HG02588 (cell line): Measurements from ENCODE around the gene RABGEF1.
"Not testable (repeated sequence)": the region's sequence is repeated elsewhere in the genome, so short reads cannot be mapped to it uniquely, and the experiment has no call there.

ENCODE experiments used
- ATAC-seq: cut with Tn5 transposase; IDR thresholded peaks from one replicate; pipeline ENCODE4 v1.9.1; 2021; ENCODE audit warnings: mild to moderate bottlenecking, moderate library complexity; ENCODE audit not compliant: unreplicated experiment

RABGEF1 gene

DNA sequence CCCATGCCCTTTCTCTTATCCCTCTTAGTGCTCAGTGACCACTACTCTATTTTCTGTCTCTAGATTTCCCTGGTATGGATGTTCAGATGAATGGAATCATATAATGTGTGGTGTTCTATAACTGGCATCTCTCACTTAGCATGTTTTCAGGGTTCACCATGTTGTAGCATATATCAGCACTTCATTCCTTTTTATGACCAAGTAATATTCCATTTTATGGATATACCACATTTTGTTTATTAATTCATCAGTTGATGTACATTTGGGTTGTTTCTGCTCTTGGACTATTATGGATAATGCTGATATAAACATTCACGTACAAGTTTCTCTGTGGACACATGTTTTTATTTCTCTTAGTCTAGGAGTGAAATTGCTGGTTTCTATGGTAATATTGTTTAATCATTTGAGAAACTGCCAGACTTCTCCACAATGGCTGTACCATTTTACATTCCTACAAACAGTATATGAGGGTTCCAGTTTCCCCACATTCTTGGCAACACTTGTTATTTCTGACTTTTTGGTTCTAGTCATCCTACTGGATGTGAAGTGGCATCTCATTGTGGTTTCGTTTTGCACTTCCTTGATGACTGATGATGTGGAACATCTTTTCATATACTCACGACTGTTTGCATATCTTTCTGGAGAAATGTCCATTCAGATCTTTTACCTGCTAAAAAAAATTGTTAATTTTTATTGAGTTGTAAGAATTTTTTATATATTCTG lies 23.3 kb downstream of the RABGEF1 start:
- not testable (repeated sequence) for ATAC-seq

DNA sequence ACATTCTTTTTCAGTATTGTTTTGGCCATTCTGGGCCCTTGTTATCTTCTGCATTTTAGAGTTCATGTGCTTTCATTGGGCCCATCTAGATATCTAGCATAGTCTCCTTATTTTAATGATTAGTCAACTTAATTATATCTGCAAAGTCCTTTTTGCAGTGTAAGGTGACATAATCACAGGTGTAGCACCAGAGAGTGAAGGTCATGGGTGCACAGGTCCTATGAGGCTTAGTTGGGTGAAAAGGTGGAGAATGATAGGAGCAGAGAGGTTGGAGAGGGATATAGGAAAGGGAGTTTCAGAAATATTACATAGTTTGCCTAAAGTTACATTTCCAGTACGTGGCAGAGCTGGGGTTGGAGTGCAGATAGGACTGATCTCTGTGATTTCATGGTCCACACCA lies 24.4 kb downstream of the RABGEF1 start:
- not testable (repeated sequence) for ATAC-seq

DNA sequence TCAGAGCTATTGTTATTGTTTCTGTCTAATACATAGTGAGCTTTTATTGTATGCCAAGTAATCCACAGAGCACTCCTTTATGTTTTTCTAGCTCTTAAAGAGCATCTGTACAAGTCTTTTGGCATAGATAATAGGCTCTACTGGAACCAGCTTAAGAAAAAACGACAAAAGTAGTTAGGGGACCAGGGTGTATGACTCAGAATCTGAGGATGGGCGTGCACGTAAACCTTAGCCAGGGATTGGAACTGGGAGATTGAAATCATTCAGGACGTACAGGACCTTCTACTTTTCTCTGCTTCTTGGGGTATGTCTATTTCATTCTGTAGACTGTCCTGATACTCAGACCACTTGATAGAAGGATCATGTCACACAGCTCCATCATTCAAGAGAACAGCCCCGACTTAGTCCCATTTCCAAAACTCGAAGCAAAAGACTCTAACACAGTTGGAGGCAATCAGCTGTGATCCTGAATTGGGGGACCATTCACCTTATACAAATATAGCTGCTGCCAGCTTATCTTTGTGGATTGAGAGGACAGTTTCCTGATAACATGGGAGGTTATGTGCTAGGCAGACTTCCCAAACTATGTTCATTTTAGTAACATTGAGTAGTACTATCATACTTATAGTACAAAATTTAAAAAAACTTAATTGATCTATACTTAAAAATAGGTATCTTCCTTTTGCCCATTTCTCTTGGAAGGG lies 24.9 kb downstream of the RABGEF1 start:
- ATAC-seq, result not testable (repeated sequence)

DNA sequence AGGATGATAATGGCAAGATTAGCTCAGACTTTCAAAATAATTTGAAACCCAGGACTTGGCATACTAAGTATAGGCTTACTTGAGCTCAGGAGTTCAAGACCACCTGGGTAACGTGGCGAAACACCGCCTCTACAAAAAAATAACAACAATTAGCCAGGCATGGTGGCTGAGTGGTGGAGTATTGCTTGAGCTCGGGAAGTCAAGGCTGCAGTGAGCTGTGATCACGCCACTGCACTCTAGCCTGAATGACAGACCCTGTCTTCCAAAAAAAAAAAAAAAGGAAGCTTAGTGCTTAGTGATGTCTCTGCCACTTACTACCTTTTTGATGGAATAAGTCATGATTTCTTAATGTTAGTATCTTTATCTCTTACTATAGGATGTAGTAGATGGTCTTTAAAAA lies 25.5 kb downstream of the RABGEF1 start:
- ATAC-seq, result no peak

DNA sequence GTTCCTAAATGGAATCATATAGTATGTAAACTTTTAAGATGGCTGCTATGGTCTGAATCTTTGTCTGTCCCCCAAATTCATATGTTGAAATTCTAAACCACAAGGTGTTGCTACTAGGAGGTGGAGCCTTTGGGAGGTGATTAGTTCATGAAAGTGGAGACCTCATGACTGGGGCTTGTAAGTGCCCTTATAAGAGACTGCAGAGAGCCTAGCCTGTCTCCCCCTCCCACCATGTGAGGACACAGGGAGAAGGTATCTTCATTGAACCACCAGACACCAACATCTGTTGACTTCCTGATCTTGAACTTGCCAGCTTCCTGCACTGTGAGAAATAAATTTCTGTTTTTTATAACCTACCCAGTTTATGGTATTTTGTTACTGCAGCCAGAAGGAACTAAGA lies 27.0 kb downstream of the RABGEF1 start:
- not testable (repeated sequence) for ATAC-seq

DNA sequence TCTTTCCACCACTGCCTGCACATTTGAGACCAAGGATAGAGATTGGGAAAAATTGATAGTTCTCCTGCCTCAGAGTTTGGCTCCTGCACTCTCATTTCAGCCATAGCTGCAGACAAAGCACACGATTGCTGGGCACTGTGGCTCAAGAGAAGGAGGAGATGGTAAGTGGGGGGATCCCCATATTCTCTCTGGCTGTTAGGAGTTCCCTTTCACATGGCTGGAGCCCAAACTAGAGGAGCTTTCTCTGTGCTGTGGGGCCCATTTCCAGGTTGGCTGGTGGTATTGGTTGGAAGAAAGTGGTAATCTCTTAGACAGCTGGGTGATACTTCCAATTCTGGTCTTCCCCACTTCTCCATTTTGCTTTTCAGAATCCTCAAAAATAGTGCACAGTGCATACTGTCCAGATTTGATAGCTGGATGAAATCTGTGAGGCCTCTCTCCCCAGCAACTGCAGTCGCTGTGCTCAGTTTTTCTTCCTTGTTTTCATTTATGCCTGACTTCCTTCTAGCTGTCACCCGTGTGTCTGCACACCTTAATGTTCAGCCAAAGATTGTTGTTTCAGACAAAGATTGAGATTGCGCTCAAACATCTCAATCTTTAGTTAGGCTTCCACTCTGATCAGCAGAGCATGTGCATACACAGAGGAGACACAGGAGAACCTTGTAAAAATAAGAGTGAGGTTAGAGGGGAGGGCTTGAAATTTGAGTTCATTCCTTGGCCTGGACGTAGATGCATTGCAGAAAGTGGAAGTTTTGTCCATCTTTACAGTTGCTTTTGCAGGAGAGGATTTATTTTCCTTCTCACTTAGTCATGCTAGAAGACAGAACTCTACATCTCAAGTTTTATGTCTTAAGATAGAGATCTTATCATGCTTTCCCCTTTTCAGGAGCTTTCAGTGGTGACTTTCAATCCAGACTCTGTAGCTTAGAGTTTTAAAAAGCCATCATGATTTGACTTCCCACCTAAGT lies 28.6 kb downstream of the RABGEF1 start:
- no peak for ATAC-seq

DNA sequence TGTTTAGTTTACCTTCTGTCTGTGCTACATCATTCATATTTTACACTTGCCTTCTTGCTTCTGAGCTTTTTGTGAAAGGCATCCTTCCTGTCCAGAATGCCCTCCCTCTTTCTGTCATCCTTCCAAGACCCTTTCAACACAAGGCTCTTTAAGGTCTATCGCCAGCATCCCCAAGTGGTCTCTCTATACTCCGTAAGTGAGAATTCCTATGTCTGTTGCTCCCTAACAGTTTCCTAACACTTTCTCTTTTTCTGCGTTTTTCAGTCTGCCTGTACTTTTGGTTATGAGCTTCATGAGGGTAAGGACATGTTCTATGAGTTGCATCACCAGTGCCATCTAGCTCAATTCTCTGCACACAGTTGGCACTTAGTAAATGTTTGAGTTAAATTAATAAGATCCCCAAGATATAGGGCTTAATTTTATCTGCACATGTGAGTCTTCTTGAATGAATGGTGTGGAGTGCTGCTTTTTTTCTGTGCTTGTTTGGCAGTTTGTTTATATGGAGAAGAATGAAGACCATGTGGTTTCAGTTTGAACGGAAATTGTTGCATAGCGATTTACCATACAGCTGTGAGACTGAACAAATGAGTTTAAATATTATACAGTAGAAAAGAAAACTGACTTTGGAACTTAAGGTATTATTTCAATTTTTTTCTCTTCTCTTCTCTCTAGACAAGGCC lies 29.4 kb downstream of the RABGEF1 start:
- ATAC-seq, result no peak

DNA sequence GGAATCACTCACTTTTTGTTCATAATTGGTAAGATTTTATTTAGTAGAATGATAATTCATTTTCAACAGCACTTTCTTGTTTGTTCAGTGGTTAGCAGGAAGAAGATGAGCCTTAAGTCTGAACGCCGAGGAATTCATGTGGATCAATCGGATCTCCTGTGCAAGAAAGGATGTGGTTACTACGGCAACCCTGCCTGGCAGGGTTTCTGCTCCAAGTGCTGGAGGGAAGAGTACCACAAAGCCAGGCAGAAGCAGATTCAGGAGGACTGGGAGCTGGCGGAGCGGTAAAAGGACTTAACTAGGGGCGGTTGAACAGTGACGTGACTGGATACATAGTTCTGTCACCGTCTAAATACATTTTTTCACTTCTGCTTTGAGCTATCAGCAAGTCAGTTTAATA lies 31.3 kb downstream of the RABGEF1 start:
- ATAC-seq, result no peak

DNA sequence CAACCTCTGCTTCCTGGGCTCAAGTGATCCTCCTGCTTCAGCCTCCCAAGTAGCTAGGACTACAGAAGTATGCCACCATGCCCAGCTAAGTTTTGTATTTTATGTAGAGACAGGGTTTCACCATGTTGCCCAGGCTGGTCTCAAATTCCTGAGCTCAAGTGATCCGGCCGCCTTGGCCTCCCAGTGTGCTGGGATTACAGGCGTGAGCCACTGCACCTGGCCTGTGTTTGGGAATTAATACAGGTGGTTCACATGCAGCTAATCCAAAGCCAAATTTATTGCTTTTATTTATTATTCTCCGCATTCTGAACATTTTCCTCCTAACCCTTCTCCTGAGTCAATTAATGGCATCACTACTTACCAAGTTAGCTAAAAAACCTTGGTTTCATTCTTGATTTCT lies 33.2 kb downstream of the RABGEF1 start:
- ATAC-seq, result not testable (repeated sequence)

DNA sequence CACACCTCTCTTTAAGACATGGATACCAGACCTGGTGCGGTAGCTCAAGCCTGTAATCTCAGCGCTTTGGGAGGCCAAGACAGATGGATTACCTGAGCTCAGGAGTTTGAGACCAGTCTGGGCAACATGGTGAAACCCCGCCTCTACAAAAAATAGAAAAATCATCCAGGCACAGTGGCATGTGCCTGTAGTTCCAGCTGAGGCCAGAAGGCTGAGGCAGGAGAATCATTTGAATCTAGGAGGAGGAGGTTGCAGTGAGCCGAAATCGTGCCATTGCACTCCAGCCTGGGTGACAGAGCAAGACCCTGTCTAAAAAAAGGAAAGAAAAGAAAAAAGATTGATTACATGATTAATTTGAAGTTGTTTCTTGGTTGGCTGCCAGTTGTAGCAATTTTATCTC lies 35.9 kb downstream of the RABGEF1 start:
- not testable (repeated sequence) for ATAC-seq

DNA sequence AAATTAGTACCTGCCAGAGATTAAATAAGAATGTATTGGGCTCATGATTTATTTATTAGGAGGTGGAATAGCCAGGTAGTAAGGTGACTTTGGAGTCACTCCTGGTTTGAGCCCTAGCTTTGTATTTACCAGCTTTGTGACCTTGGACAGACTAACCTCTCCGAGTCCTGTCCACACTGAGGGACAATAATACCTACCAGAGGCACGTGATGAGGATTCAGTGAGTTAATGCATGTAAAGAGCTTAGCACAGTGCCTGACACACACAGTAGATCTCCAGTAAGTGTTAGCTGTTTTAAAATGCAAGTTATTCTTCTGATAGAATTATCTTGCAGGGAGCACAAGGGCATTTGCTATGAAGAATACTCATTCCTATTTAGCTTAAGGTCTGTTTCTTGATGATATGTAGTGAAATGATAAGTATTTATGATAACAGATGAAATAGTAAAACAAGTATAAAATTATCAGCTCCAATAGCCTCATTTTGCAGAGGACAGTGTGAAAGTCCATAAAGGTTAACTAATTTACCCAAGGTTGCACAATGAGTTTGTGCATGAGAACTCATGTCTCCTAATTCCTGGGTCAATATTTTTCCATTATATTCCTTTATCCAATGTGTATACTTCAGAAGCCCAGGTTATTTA lies 36.4 kb downstream of the RABGEF1 start:
- ATAC-seq, result no peak

DNA sequence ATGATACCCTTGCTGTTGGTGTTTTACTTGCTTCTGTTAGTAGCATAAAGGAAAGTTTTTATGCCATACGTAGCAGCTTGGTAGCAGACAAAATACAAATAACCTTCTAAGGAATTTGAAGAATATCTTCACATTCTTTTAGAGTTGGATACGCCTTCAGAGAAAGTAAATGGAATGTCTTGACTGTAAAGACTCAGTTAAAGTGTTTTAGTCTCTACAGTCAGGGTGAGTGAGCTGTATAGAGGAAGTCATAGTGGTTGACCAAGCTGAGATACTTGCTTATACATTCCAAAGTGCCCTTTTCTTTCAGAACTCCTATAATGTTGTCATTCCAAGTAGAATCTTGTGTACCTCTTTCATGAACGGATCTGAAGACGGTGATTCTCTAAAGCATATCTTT lies 37.7 kb downstream of the RABGEF1 start:
- no peak for ATAC-seq

DNA sequence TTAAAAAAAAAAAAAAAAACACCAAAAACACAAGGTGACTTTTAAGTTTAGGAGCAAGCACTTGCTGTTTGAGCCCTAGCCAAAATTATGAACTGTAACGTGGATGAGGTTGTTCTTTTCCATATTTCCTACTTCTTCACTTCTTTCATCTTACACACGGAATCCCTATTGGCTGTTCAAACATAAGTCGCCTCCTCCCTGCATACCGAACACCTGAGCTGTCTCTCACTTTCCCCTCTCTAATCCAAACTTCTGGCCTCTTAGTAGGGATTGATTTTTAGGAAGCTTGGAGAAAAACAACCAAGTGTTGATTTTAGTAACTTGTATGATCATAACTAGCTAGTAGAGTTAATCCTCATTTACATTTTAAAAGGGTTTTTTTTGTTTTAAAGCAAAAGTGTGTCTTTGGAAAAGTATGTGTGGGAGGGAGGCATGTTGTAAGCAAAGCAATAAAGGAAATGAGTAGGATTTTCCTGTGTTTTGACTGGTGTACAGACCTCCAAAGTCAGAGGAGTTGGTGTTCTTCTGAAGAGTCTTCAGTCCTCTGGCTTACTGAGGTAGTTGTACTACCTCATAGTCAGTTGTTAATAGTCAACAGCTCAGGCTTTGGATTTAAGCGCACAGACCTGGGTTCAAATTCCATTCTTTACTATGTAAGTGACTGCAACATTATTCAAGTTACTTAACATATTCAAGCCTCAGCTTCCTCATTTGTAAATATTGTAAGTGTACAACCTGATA lies 39.3 kb downstream of the RABGEF1 start:
- ATAC-seq, result no peak

DNA sequence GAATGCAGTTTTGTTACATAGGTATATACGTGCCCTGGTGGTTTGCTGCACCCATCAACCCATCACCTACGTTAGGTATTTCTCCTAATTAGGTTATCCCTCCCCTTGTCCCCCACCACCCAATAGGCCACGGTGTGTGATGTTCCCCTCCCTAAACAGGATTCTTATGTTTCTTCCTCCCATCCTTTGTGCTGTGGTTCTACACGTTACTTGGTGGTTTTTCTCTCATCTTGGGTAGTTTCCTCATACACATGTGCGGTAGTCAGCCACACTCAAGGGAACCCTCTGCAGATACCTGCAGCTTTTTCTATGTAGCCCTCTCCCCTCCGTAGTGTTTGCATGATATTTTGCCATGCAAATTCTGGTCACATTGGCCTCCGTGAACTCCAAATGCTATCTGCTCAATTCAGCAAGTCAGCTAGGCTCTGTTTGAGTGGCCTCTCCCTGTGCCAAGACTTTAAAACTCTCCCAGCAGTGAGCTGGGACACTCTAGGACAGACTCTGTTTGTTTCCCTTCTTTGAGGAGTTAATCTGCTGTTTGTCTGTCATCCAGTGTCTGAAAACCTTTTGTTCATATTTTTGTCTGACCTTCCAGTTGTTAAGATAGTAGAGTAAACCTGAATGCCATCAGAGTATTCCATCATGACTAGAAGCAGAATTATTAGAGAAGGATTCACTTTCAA lies 41.0 kb downstream of the RABGEF1 start:
- ATAC-seq, result no peak

DNA sequence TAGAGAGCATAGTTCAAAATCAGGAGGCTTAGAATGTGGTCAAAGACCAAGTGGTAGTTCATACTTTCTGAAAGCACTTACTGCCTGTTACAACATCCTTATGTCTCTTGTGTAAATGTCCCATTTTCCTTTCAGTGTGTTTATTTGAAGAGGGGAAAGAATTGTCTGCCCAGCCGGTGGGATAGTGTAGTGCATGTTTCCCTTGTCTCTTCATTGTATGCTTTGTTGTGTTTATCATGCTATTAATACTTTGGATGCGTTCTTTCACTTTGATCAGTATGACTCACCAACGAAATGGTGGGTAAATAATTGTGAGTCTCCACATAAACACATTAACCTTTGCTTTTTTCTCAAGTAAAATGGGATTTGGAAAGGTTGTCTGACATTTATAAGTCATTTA lies 42.3 kb downstream of the RABGEF1 start:
- ATAC-seq, result not testable (repeated sequence)

DNA sequence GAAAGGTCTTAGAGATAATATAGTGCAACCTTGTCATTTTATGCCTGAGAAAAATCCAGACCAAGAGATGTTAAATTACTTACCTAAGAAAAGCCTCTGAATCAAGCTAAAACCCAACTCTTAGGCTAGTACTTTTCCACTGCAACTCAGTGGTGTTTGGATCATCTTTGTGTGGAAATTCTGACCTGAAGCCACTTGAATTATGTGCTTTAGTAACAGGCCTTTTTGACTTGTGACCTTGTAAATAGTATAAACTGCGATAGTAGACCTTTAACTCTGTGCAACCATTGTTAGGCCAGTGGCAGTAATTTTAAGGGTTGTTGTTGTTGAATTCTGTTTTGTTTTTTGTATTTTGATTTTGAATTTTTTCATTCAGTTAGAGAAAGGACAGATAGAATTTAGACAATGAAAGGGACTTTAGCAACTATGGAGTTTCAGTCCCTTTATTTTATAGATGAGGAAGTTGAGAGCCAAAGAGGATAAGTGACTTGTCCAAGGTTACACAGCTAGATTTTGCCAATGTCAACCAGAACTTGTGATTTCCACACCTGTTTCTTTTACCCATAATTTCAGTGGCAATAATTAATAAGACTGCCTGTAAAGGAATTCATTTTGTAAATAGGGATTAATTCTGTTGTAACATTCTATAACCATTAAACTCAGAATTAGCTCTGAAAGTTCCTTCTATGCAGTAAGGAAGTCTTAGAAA lies 43.5 kb downstream of the RABGEF1 start:
- ATAC-seq, result not testable (repeated sequence)

DNA sequence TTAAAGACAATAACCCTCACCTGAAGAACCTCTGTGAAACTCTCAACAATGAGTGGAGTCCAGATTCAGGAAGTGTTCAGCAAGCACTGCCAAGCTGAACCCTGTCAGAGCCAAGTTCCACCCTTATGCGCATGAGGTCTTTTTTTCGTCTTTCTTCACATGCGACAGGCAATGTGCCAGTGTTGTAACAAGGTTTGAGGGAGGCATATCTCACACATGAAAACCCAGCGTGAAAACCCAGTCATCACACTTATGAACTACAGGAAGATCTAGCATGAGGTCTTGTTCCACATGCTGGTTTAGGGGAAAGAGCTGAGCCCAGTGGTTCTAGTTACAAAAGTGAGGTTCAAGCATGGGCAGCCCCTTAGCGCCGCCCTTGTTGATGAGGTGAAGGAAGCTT lies 49.7 kb downstream of the RABGEF1 start:
- no peak for ATAC-seq

DNA sequence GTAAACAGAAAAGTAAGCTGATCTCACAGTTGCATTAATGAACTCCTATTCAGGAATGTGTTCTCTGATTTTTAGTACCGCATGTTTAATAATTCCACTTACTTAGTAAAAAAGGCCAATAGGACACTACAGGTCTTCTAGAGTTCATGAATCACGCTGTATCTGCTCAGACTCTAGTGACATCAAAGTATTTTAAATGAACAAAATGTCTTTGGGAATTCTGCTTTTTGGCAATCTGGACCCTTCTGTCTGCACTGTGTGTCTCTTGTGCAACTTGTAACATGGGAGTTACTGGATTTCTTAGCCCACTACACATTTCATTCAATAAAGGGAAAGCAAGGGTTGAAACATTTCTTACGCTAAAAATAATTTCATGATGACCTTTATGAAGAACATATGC lies 50.2 kb downstream of the RABGEF1 start:
- ATAC-seq, result no peak
